ENCODE results near the gene ZGPAT.
"Not testable (repeated sequence)": the region's sequence is repeated elsewhere in the genome, so short reads cannot be mapped to it uniquely, and the experiment has no call there.

The ZGPAT gene

DNA sequence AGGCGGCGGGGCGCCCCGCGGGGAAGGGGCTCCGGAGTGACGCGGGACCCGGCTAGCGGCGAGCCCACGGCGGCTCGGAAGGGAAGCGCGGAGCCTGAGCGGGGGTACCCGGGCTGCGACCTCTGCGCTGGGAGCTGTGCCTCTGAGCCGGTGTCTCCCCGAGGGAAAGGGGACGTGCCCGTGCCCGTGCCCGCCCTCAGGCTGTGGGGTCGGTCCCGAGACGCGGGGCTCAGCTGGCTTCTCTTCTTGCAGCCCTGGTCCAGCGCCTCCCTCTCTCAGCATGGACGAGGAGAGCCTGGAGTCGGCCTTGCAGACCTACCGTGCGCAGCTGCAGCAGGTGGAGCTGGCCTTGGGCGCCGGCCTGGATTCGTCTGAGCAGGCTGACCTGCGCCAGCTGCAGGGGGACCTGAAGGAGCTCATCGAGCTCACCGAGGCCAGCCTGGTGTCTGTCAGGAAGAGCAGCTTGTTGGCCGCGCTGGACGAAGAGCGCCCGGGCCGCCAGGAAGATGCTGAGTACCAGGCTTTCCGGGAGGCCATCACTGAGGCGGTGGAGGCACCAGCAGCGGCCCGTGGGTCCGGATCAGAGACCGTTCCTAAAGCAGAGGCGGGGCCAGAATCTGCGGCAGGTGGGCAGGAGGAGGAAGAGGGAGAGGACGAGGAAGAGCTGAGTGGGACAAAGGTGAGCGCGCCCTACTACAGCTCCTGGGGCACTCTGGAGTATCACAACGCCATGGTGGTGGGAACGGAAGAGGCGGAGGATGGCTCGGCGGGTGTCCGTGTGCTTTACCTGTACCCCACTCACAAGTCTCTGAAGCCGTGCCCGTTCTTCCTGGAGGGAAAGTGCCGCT, 686 bp downstream of the ZGPAT start:
- Histone ChIP-seq H3K27ac (ENCODE audit: low read depth, low read length) (peak overlapping the region; percentile 41), H3K9me3 (ENCODE audit: low read length) (no peaks in the 10 kb centered on the region), H3K4me3 (ENCODE audit: low read depth in 1 of 2, low read length in 2 of 2) (peak overlapping the region; percentile 63 to 78), H3K9ac (ENCODE audit: low read length) (no peak overlapping the region), H3K27me3 (ENCODE audit: control insufficient read depth in 1 of 2, insufficient read depth in 2 of 2, low read length in 2 of 2) (no peaks in the 10 kb centered on the region), H3K36me3 (ENCODE audit: insufficient read depth, low read length) (peaks cover 41% of the 10 kb centered on the region), H3K4me1 (ENCODE audit: insufficient read depth, low read length) (peaks cover 26% of the 10 kb centered on the region)

GRCh38 chr20:63709149-63709527, 1.3 kb downstream of the ZGPAT start:
- Histone ChIP-seq H3K9me3 (ENCODE audit: low read length) (no peaks in the 10 kb centered on the region), H3K4me1 (ENCODE audit: insufficient read depth, low read length) (peaks cover 26% of the 10 kb centered on the region), H3K9ac (ENCODE audit: low read length) (no peak overlapping the region), H3K4me3 (ENCODE audit: low read depth in 1 of 2, low read length in 2 of 2) (peak overlapping the region; percentile 63 to 78), H3K36me3 (ENCODE audit: insufficient read depth, low read length) (peaks cover 41% of the 10 kb centered on the region), H3K27ac (ENCODE audit: low read depth, low read length) (no peak overlapping the region), H3K27me3 (ENCODE audit: control insufficient read depth in 1 of 2, insufficient read depth in 2 of 2, low read length in 2 of 2) (no peaks in the 10 kb centered on the region)

- H3K9ac ChIP-seq (ENCODE audit: low read length) = no peak overlapping the region
- peaks cover 23% of the 10 kb centered on the region for H3K4me1 ChIP-seq (ENCODE audit: insufficient read depth, low read length)
- no peak overlapping the region for H3K4me3 ChIP-seq (ENCODE audit: low read depth in 1 of 2, low read length in 2 of 2)
- no peaks in the 10 kb centered on the region for H3K9me3 ChIP-seq (ENCODE audit: low read length)
- H3K27me3 ChIP-seq (ENCODE audit: control insufficient read depth in 1 of 2, insufficient read depth in 2 of 2, low read length in 2 of 2) = no peaks in the 10 kb centered on the region
- H3K27ac ChIP-seq (ENCODE audit: low read depth, low read length) = no peak overlapping the region
- peaks cover 23% of the 10 kb centered on the region for H3K36me3 ChIP-seq (ENCODE audit: insufficient read depth, low read length)
These were observed 3.3 kb downstream of the ZGPAT start for GRCh38 chr20:63711085-63711645.

DNA sequence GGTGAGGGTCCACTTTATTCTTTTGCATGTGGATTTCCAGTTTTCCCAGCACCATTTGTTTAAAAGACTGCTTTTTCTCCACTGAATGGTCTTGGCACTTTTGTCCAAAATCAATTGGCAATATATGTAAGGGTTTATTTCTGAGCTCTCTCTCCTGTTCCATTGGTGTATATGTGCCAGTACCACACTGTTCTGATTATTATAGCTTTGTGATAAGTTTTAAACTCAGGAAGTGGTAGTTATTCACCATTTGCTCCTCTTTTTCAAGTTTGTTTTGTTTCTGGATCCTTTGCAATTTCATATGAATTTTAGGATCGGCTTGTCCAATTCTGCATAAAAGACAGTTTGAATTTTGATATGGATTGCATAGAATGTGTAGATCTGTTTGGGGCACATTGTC, 4.4 kb downstream of the ZGPAT start:
- Histone ChIP-seq H3K4me1 (ENCODE audit: insufficient read depth, low read length) (peaks cover 14% of the 10 kb centered on the region), H3K36me3 (ENCODE audit: insufficient read depth, low read length) (peaks cover 23% of the 10 kb centered on the region), H3K4me3 (ENCODE audit: low read depth in 1 of 2, low read length in 2 of 2) (no peak overlapping the region), H3K9ac (ENCODE audit: low read length) (no peak overlapping the region), H3K27ac (ENCODE audit: low read depth, low read length) (no peak overlapping the region), H3K9me3 (ENCODE audit: low read length) (no peaks in the 10 kb centered on the region), H3K27me3 (ENCODE audit: control insufficient read depth in 1 of 2, insufficient read depth in 2 of 2, low read length in 2 of 2) (no peaks in the 10 kb centered on the region)

DNA sequence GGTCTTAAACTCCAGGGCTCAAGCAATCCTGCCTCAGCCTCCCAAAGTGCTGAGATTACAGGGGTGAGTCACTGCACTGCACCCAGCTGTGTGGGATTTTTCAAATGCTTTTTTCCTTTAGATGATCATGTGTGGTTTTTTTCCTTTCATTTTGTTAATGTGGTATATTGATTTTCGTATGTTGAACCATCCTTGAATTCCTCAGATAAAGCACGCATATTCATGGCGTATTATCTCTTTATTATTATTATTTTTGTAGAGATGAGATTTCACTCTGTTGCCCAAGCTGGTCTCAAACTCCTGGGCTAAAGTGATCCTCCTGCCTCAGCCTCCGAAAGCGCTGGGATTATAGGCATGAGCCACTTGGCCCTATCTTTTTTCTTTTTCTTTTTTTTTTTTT, 7.0 kb downstream of the ZGPAT start:
- Histone ChIP-seq H3K4me1 (ENCODE audit: insufficient read depth, low read length) (peaks cover 3% of the 10 kb centered on the region), H3K27me3 (ENCODE audit: control insufficient read depth in 1 of 2, insufficient read depth in 2 of 2, low read length in 2 of 2) (no peaks in the 10 kb centered on the region), H3K9me3 (ENCODE audit: low read length) (peaks cover 3% of the 10 kb centered on the region), H3K9ac (ENCODE audit: low read length) (no peak overlapping the region), H3K36me3 (ENCODE audit: insufficient read depth, low read length) (peaks cover 18% of the 10 kb centered on the region), H3K27ac (ENCODE audit: low read depth, low read length) (no peak overlapping the region), H3K4me3 (ENCODE audit: low read depth in 1 of 2, low read length in 2 of 2) (no peak overlapping the region)

DNA sequence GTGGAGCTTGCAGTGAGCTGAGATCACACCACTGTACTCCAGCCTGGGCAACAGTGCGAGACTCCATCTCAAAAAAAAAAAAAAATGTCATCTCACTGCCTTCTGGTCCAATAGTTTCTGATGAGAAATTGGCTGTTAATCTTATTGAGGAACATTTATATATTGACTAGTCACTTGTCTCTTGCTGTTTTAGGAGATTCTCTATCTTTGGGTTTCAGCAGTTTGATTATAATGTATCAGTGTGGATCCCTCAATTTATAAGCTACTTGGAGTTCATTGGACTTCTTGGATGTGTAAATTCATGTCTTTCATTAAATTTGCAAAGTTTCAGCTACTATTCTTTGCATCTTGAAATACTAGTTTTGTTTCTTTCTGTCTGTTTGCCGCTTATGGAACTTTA, 11.2 kb downstream of the ZGPAT start:
- Histone ChIP-seq H3K4me3 (ENCODE audit: low read depth in 1 of 2, low read length in 2 of 2) (no peak overlapping the region), H3K27ac (ENCODE audit: low read depth, low read length) (no peak overlapping the region), H3K9me3 (ENCODE audit: low read length) (peaks cover 3% of the 10 kb centered on the region), H3K27me3 (ENCODE audit: control insufficient read depth in 1 of 2, insufficient read depth in 2 of 2, low read length in 2 of 2) (no peaks in the 10 kb centered on the region), H3K9ac (ENCODE audit: low read length) (no peak overlapping the region), H3K4me1 (ENCODE audit: insufficient read depth, low read length) (no peaks in the 10 kb centered on the region), H3K36me3 (ENCODE audit: insufficient read depth, low read length) (peaks cover 19% of the 10 kb centered on the region)

- not testable (repeated sequence) for H3K4me3 ChIP-seq (ENCODE audit: low read depth in 1 of 2, low read length in 2 of 2); H3K27me3 ChIP-seq (ENCODE audit: control insufficient read depth in 1 of 2, insufficient read depth in 2 of 2, low read length in 2 of 2); H3K9me3 ChIP-seq (ENCODE audit: low read length); H3K9ac ChIP-seq (ENCODE audit: low read length); H3K36me3 ChIP-seq (ENCODE audit: insufficient read depth, low read length); H3K4me1 ChIP-seq (ENCODE audit: insufficient read depth, low read length); H3K27ac ChIP-seq (ENCODE audit: low read depth, low read length)
These were observed 15.3 kb downstream of the ZGPAT start for GRCh38 chr20:63722967-63723622.

DNA sequence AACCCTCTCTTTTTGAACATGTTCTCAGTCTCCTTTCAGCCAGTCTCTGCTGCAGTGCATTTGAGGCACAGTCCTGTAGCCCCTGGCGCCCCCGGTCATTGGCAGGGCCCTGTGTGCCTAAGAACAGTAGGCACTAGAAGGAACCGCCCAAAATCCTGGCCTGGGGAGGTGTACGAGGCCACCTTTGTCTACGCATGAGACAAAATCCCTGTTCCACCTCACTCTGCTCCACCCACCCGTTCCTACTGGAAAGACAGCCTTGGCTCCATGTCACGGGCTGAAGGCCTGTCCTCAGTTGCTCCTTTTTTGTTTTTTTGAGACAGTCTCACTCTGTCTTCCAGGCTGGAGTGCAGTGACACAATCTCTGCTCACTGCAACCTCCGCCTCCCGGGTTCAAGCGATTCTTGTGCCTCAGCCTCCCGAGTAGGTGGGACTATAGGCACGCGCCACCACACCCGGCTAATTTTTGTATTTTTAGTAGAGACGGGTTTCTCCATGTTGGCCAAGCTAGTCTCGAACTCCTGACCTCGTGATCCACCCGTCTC, 22.4 kb downstream of the ZGPAT start:
- H3K9ac ChIP-seq (ENCODE audit: low read length); H3K4me3 ChIP-seq (ENCODE audit: low read depth in 1 of 2, low read length in 2 of 2); H3K4me1 ChIP-seq (ENCODE audit: insufficient read depth, low read length); H3K27me3 ChIP-seq (ENCODE audit: control insufficient read depth in 1 of 2, insufficient read depth in 2 of 2, low read length in 2 of 2); H3K27ac ChIP-seq (ENCODE audit: low read depth, low read length); H3K9me3 ChIP-seq (ENCODE audit: low read length): not testable (repeated sequence)
- H3K36me3 ChIP-seq (ENCODE audit: insufficient read depth, low read length) = peaks cover 26% of the 10 kb centered on the region

DNA sequence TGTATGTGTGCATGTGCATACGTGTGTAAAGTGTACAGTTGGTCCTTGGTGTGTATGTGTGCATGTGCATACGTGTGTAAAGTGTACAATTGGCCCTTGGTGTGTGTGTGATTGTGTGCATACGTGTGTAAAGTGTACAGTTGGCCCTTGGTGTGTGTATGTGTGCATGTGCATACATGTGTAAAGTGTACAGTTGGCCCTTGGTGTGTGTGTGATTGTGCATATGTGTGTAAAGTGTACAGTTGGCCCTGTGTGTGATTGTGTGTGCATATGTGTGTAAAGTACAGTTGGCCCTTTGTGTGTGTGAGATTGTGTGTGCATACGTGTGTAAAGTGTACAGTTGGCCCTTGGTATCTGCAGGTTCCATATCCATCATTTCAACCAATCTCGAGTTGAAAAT, 23.6 kb downstream of the ZGPAT start:
- no peaks in the 10 kb centered on the region for H3K4me1 ChIP-seq (ENCODE audit: insufficient read depth, low read length)
- no peaks in the 10 kb centered on the region for H3K27me3 ChIP-seq (ENCODE audit: control insufficient read depth in 1 of 2, insufficient read depth in 2 of 2, low read length in 2 of 2)
- no peaks in the 10 kb centered on the region for H3K9me3 ChIP-seq (ENCODE audit: low read length)
- H3K36me3 ChIP-seq (ENCODE audit: insufficient read depth, low read length) = peaks cover 27% of the 10 kb centered on the region
- H3K9ac ChIP-seq (ENCODE audit: low read length) = no peak overlapping the region
- H3K4me3 ChIP-seq (ENCODE audit: low read depth in 1 of 2, low read length in 2 of 2) = no peak overlapping the region
- H3K27ac ChIP-seq (ENCODE audit: low read depth, low read length) = no peak overlapping the region

DNA sequence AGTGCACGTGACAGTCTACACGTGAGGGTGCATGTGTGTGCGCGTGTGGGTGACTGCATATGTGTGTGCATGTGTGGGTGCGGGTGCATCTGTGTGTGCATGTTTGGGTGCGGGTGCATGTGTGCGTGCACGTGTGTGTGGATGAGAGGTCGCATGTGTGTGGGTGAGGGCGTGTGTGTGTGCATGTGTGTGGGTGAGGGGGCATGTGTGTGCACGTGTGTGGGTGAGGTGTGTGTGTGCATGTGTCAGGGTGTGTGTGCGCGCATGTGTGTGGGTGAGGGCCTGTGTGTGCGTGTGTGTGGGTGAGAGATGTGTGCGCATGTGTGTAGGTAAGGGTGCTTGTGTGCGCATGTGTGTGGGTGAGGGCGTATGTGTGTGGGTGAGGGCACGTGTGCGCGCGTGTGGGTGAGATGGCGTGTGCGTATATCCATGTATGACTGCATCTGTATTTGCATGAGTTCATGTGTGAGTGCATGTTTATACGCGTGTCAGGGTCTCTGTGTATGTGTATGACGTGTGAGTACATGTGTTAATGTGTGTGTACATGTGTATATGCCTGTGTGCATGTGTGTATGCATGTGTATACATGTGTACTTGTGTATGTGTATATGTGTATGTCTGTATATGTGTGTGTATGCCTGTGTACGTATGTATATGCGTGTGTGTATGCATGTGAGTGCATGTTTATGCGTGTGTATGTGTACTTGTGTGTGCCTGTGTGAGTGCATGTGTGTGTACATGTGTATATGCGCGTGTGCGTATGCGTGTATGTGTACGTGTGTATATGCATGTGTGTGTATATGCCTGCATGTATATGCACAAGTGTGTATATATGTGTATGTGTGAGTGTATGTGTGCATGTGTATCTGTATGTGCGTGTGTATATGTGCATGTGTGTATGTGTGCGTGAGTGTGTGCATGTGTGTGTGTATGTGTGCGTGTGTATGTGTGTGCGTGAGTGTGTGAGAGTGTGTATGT, 24.6 kb downstream of the ZGPAT start:
- H3K4me1 ChIP-seq (ENCODE audit: insufficient read depth, low read length) = no peaks in the 10 kb centered on the region
- peaks cover 27% of the 10 kb centered on the region for H3K36me3 ChIP-seq (ENCODE audit: insufficient read depth, low read length)
- no peak overlapping the region for H3K4me3 ChIP-seq (ENCODE audit: low read depth in 1 of 2, low read length in 2 of 2)
- no peaks in the 10 kb centered on the region for H3K27me3 ChIP-seq (ENCODE audit: control insufficient read depth in 1 of 2, insufficient read depth in 2 of 2, low read length in 2 of 2)
- H3K27ac ChIP-seq (ENCODE audit: low read depth, low read length) = no peak overlapping the region
- no peaks in the 10 kb centered on the region for H3K9me3 ChIP-seq (ENCODE audit: low read length)
- no peak overlapping the region for H3K9ac ChIP-seq (ENCODE audit: low read length)

- no peak overlapping the region for H3K9ac ChIP-seq (ENCODE audit: low read length)
- H3K4me3 ChIP-seq (ENCODE audit: low read depth in 1 of 2, low read length in 2 of 2) = no peak overlapping the region
- H3K9me3 ChIP-seq (ENCODE audit: low read length) = no peaks in the 10 kb centered on the region
- H3K27me3 ChIP-seq (ENCODE audit: control insufficient read depth in 1 of 2, insufficient read depth in 2 of 2, low read length in 2 of 2) = no peaks in the 10 kb centered on the region
- peaks cover under 1% of the 10 kb centered on the region for H3K4me1 ChIP-seq (ENCODE audit: insufficient read depth, low read length)
- H3K36me3 ChIP-seq (ENCODE audit: insufficient read depth, low read length) = peaks cover 27% of the 10 kb centered on the region
- H3K27ac ChIP-seq (ENCODE audit: low read depth, low read length) = no peak overlapping the region
These were observed 25.3 kb downstream of the ZGPAT start for GRCh38 chr20:63733117-63733516.
